G401 (cell line): Measurements from ENCODE around the gene ZNF418. TPM values are rescaled to one million over a fixed set of nuclear protein-coding genes. Genes with fewer than 3 reads are reported as not detected.
"Not testable (repeated sequence)": the region's sequence is repeated elsewhere in the genome, so short reads cannot be mapped to it uniquely, and the experiment has no call there.

Experiments
- DNase-seq: peaks from one replicate; pipeline ENCODE4 v3.0.0-alpha.2; 2015; ENCODE audit warnings: low spot score
- in situ Hi-C: cut with HindIII; loops from 2 replicates; pipeline ENCODE4 v1.10.0; 2016; ENCODE audit warnings: low sequenced_read_pairs, mixed read lengths
- total RNA-seq: library from RNA; depleted of rRNA; stranded (reverse); fragments of >200 nt; shearing (Covaris generic); gene quantifications from 2 replicates; pipeline ENCODE4 v1.2.3, GENCODE V29; 2014; rRNA removed

The ZNF418 gene
- 0.27 and 0.49 TPM in 2 replicates for total RNA-seq

- peak; percentile 96 for DNase-seq
- in situ Hi-C loops, result no loop called here
Measured at GRCh38 chr19:57934820-57935665, at the start of gene ZNF418. ZNF418 (minus strand) TSS chr19:57935402; CDS start chr19:57933822, 1,580 bp downstream.

- in situ Hi-C loops, result no loop called here
- no peak for DNase-seq
Measured at GRCh38 chr19:57978586-57979289, 43.5 kb upstream of the ZNF418 start.

- no peak for DNase-seq
- in situ Hi-C loops, result no loop called here
Measured at GRCh38 chr19:57974434-57974833, 39.2 kb upstream of the ZNF418 start, which contains the start of gene C19orf18. C19orf18 (minus strand) TSS chr19:57974534; CDS start chr19:57974432, 102 bp downstream.

DNA sequence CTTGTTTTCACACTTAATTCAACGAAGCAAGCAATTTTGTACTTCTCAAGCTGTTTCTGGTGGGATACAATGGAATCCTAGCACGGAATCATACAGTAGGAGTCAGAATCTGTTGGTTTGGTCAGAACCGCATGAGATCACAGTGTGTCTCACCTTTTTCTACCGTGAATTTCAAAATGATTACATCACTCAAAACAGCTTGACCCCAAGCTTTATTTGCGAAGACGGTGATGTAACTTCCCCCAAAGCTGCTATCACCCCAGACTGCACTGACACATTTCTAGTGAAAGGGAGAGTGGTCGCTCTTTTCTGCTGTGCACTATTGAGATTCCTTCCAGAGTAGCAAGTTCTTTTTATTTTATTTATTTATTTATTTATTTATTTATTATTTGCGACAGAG lies 29.6 kb upstream of the ZNF418 start:
- no peak for DNase-seq
- in situ Hi-C loops, result no loop called here

DNA sequence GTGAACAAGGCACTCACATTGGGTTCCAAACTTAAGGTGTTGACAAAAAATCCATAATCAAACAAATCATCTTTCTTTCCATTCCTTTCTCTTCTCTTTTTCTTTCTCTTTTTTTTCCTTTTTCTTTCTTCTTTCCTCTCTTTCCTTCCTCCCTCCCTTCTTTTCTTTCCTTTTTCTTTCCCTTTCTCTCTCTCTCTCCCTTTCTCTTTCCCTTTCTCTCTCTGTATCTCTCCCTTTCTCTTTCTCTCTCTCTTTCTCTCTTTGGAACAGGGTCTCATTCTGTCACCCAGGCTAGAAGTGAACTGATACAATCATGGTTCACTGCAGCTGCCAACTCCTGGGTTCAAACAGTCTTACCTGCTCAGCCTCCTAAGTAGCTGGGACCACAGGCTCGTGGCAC lies 26.6 kb upstream of the ZNF418 start:
- no peak for DNase-seq
- in situ Hi-C loops, result no loop called here

DNA sequence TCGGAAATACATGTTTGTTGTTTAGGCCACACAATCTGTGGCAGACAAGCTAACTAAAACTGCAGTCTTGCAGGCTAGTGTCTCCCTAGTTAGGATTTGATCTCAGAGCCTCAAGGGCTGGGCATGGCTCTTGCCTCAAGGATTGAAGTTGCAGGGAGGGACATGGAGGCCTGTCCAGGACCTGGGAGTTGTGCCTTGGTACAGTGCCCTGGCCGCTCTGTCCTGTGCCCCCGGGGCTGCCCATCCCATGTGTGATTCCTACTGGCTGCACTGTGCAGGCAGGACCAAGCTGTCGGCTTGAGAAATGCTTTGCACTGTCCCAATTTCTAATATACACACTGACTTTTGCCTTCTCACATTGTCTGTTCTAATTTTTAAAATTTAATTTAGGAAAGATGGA lies 19.8 kb upstream of the ZNF418 start:
- in situ Hi-C loops, result no loop called here
- DNase-seq, result no peak

- no peak for DNase-seq
- in situ Hi-C loops, result no loop called here
Measured at GRCh38 chr19:57949702-57950101, 14.5 kb upstream of the ZNF418 start.

DNA sequence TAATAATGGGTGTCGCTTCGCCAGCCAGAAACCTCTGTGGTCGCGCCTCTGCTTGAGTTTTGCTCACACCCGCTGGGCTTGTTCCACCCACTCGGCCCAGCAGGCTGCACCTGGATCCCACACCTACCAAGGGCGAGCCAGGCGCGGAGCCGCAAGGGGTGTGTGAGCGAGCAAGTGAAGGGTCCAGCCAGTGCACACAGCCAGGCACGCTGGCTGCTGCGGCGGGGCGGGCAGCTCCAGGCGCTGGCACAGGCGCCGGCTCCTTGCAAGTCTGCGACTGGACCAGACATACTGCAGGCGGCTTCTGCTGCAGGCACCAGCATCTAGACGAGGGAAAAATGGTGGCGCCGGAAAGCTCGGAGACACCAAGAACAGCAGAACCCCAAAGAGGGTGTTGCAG lies 14.1 kb upstream of the ZNF418 start:
- in situ Hi-C loops, result no loop called here
- DNase-seq, result no peak

DNA sequence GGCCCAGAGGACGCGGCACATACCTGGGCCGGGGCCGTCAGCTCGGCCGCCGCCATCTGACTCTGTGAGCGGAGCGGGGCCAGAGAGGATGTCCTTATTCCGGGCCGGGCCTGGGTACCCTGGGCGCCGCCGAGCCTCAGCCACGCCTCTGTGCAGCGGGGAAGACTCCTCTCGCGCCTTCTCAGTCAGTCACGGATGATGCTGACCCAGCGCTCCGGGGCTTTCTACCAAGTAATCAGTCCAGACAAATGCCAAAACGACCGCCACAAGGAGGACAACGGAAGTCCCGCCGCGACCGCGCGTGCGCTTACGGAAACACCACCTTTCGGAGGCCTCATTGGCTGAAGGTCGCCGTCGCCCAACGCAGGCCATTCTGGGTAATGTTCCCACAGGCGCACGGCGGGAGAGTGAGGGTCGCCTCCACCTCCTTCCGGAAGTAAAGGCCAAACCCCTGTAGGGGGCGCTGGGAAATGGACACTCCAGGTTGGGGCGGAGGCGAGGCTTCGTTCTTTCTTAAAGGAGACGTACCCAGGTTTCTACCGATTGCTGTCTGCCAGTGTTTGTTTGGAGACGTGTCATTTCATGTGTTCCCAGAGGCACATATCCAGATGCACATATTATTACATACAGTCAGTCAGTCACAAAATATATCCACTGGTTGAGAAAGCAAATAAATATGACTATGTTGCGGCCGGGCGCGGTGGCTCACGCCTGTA lies 12.4 kb upstream of the ZNF418 start, which contains the start of gene ZNF256:
ZNF256 (minus strand) TSS at position 288 of the 716 bp plus-strand sequence; CDS start at position 56, 232 bp downstream.
- peak; percentile 98 for DNase-seq
- in situ Hi-C loops, result no loop called here

DNA sequence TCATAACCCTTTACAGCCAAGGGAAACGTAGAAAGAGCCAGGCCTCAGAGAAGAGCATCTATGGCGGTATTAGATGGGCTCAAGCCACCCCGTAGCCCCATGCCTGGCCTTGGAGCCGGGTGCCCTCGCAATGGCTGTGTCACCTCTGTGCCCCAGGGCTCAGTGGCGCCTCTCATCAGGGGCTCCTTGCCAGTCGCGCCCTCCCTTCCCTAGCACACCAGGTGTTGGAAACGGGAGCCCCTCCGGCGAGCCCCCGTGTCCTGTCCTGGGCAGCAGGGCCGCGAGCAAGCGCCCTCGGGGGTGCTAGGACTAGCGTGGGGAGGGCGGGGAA lies 11.9 kb upstream of the ZNF418 start:
- in situ Hi-C loops, result no loop called here
- no peak for DNase-seq

DNA sequence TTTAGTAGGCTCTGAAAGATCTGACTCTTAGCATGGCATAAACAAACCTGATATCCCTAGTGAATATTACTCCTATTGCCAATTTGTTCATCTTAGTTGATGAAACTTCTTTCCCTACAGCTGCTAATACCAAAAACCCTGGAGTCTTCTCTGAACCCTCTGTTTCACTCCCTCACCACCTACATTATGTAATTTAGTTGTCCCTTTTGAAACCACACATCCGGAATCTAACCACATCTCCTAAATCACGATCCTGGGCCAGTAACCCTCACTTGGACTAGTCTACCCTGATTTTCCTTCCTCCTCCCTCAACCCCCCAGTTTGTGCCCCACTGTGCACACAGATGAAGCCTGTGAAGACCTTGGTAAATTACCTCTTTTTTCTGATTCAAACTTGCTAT lies 11.1 kb upstream of the ZNF418 start:
- no peak for DNase-seq
- in situ Hi-C loops, result no loop called here

- no peak for DNase-seq
- in situ Hi-C loops, result no loop called here
Measured at GRCh38 chr19:57941593-57941992, 6.4 kb upstream of the ZNF418 start.

DNA sequence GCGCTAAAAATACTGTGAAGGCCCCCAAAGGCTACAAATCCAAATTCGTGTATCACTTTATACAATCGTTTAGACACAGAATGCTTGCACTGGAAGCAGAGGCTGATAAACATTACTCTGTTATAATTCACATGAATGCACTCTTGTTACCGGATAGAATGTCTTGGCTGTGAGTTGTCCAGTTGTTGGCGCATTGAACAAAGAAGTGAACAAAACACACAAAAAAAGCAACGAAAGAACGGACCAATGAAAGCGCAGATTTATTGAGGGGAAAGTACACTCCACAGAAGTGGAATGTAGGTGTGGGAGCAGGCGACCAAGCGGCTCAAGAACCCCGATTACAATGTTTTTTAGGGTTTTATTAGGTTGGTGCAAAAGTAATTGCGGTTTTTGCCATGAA lies 529 bp upstream of the ZNF418 start:
- DNase-seq, result no peak
- in situ Hi-C loops, result no loop called here

DNA sequence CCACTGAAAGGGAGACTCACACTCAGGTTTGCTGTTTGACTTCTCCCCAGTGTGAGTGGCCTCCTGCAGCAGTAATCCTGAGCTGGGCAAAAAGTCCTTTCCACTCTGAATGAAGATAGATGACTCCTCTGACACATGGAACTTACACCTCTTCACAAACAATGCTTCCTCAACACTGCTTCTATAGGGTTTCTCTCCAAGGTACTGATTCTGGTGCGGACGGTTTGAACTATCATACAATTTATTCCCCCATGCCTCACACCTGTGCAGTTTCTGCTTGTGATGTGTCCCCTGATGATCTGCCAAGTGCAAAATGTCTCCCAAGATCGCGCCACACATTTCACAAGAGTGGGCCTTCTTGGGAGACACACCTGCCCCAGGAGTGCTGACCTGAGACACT lies 7.6 kb downstream of the ZNF418 start:
- in situ Hi-C loops, result no loop called here
- DNase-seq, result no peak

DNA sequence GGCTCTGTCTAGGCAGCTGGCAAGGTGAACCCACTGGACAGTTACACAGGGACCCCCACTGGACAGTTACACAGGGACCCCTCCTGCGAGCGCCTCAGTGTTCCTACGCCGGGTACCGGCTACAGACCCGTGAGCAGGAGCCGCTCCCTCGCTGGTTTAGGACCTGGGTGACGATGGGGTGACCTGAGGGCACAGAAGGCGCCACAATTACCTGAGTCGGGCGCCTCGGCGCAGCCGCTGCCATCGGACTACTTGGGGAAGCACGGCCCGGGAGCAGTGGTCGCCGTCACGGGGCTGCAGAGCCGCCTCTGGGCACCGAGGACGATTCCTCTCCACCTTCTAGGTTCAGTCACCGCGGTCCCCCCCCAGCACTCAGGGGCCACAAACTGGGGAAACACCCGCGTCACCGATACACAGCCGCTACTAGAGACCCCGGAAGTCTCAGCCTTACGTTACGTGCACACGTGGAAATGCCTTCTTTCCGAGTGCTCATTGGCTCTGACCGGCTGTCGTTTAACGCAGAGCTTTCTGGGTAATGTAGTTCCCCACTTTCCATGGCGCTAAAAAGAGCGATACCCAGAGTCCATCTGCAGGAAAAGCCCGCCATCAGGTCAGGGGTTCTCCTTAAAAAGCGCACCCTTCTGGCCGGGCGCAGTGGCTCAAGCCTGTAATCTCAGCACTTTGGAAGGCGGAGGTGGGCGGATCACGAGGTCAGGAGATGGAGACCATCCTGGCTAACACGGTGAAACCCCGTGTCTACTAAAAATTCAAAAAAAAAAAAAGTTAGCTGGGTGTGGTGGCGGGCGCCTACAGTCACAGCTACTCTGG lies 18.8 kb downstream of the ZNF418 start, which contains the start of gene ZNF417:
ZNF417 (minus strand) TSS at position 425 of the 828 bp plus-strand sequence; CDS start at position 244, 181 bp downstream.
- in situ Hi-C loops, result not testable (repeated sequence)
- DNase-seq, result peak; percentile 98

DNA sequence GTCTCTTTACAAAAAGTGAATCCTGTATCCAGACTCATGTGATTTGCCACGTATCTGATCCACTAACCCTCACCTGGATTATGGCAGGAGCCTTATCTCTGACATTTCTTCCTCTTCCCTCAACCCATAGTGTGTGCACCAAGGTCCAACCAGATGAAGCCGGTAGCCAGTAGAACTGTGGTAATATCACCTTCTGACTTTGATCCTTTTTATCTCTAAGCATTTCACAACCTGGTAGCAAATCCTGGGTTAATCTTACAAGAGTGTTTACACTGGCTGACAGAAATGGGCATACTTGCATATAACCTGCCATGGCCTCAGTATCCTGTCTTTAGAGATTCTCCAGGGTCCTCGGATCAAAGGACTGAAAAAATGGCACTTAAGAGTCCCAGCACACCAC lies 20.7 kb downstream of the ZNF418 start:
- in situ Hi-C loops, result no loop called here
- DNase-seq, result no peak

DNA sequence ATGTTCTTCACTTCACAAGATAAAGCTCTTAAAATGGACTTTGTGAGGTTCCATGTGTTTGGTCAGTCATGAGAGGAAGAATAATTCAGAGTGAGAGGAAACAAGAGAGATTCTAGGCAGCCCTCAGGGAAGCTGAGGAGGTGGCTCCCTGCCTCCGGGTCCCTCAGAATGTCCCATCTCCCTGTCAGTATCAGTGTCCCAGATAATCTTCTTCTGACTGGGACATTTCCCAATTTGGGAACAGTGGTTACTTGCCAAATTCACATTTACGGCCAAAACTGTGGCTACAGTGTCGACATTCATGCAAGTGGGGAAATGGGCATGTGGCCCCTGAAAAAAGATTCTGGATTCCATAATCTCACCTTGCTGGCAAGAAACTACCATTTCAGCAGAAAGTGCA lies 27.8 kb downstream of the ZNF418 start:
- in situ Hi-C loops, result no loop called here

GRCh38 chr19:57905258-57905657 lies 29.9 kb downstream of the ZNF418 start:
- in situ Hi-C loops, result no loop called here
- DNase-seq, result no peak

More for the DNA sequence above, 27.8 kb downstream of the ZNF418 start:
- no peak for DNase-seq
